HEK293T (cell line): ENCODE data around the gene ARPC4.

Source experiments
- BHLHE40 ChIP-seq: fragments of 450-650 bp; IDR thresholded peaks from 2 replicates; pipeline ENCODE4 v1.6.1; 2016; ENCODE audit warnings: mild to moderate bottlenecking, moderate library complexity, borderline replicate concordance
- CTBP1 ChIP-seq: fragments of 450-650 bp; IDR thresholded peaks from 2 replicates; pipeline ENCODE4 v1.6.1; 2016; ENCODE audit warnings: borderline replicate concordance
- ELF4 ChIP-seq: fragments of 450-650 bp; IDR thresholded peaks from 2 replicates; pipeline ENCODE4 v1.6.1; 2017; ENCODE audit warnings: antibody characterized with exemption
- FOXA1 ChIP-seq: fragments of 450-650 bp; IDR thresholded peaks from 2 replicates; pipeline ENCODE4 v1.6.1; 2016; ENCODE audit warnings: mild to moderate bottlenecking
- FOXK2 ChIP-seq: fragments of 450-650 bp; IDR thresholded peaks from 2 replicates; pipeline ENCODE4 v1.6.1; 2016; ENCODE audit warnings: mild to moderate bottlenecking
- FOXM1 ChIP-seq: fragments of 450-650 bp; IDR thresholded peaks from 2 replicates; pipeline ENCODE4 v1.6.1; 2017; ENCODE audit warnings: mild to moderate bottlenecking, borderline replicate concordance
- HDGF ChIP-seq: fragments of 450-650 bp; IDR thresholded peaks from 2 replicates; pipeline ENCODE4 v1.6.1; 2017; ENCODE audit warnings: antibody characterized with exemption, borderline replicate concordance
- NFRKB ChIP-seq: fragments of 450-650 bp; IDR thresholded peaks from 2 replicates; pipeline ENCODE4 v1.6.1; 2016; ENCODE audit warnings: mild to moderate bottlenecking, moderate library complexity
- SP1 ChIP-seq: fragments of 450-650 bp; IDR thresholded peaks from 2 replicates; pipeline ENCODE4 v1.6.1; 2017
- SUZ12 ChIP-seq: fragments of 450-650 bp; IDR thresholded peaks from 2 replicates; pipeline ENCODE4 v1.6.1; 2016; ENCODE audit warnings: mild to moderate bottlenecking
- TARDBP ChIP-seq: fragments of 450-650 bp; IDR thresholded peaks from 2 replicates; pipeline ENCODE4 v1.6.1; 2016
- ZNF384 ChIP-seq: fragments of 450-650 bp; IDR thresholded peaks from 2 replicates; pipeline ENCODE4 v1.6.1; 2016

GRCh38 chr3:9797196-9797945 is 4.5 kb downstream of the ARPC4 start:
- TF ChIP-seq BHLHE40, result no peak
- TF ChIP-seq ZNF384, result no peak
- no peak for TF ChIP-seq FOXK2
- TF ChIP-seq CTBP1, result no peak
- no peak for TF ChIP-seq FOXA1
- no peak for TF ChIP-seq SP1
- TF ChIP-seq FOXM1, result no peak
- no peak for TF ChIP-seq ELF4
- TF ChIP-seq SUZ12, result no peak
- TF ChIP-seq TARDBP, result no peak
- no peak for TF ChIP-seq HDGF
- no peak for TF ChIP-seq NFRKB
